MM.1S (cell line): ENCODE data around the gene PEX16.

Source experiments
- DNase-seq: peaks from one replicate; pipeline ENCODE4 v3.0.0-alpha.2; 2015
- H2AFZ ChIP-seq: fragments of 300-600 bp; sonication (generic); 2 replicates; pipeline ENCODE4 v1.6.0; 2016; ENCODE audit warnings: antibody characterized with exemption, low read length
- H3F3A ChIP-seq: fragments of 300-600 bp; sonication (generic); 2 replicates; pipeline ENCODE4 v1.6.1; 2016; ENCODE audit warnings: mild to moderate bottlenecking, antibody characterized with exemption, low read length, moderate library complexity, mixed read lengths; ENCODE audit not compliant: insufficient read depth
- H3K27ac ChIP-seq: fragments of 300-600 bp; sonication (generic); 2 replicates; pipeline ENCODE4 v1.5.1; 2016; ENCODE audit warnings: mild to moderate bottlenecking, low read length
- H3K27me3 ChIP-seq: fragments of 300-600 bp; sonication (generic); replicated peaks from 2 replicates; pipeline ENCODE4 v1.6.0; 2016; ENCODE audit warnings: low read length; ENCODE audit not compliant: insufficient read depth
- H3K36me3 ChIP-seq: fragments of 300-600 bp; sonication (generic); replicated peaks from 2 replicates; pipeline ENCODE4 v1.6.1; 2016; ENCODE audit warnings: mild to moderate bottlenecking, low read length, mixed read lengths; ENCODE audit not compliant: insufficient read depth
- H3K4me1 ChIP-seq: fragments of 300-600 bp; sonication (generic); 2 replicates; pipeline ENCODE4 v1.6.1; 2016; ENCODE audit warnings: low read length, mixed read lengths
- H3K4me2 ChIP-seq: fragments of 300-600 bp; sonication (generic); 2 replicates; pipeline ENCODE4 v1.6.0; 2016; ENCODE audit warnings: low read depth, low read length
- H3K4me3 ChIP-seq: fragments of 300-600 bp; sonication (generic); 2 replicates; pipeline ENCODE4 v1.5.1; 2016; ENCODE audit warnings: low read length, mixed read lengths
- H3K79me2 ChIP-seq: fragments of 300-600 bp; sonication (generic); 2 replicates; pipeline ENCODE4 v1.6.1; 2016; ENCODE audit warnings: mixed run types, low read length, mixed read lengths
- H3K9ac ChIP-seq: fragments of 300-600 bp; sonication (generic); 2 replicates; pipeline ENCODE4 v1.6.1; 2016; ENCODE audit warnings: low read length, mixed read lengths
- H3K9me2 ChIP-seq: fragments of 300-600 bp; sonication (generic); replicated peaks from 2 replicates; pipeline ENCODE4 v1.6.1; 2016; ENCODE audit warnings: mild to moderate bottlenecking, low read length, mixed read lengths; ENCODE audit not compliant: insufficient read depth
- H3K9me3 ChIP-seq: fragments of 300-600 bp; sonication (generic); replicated peaks from 2 replicates; pipeline ENCODE4 v1.6.1; 2016; ENCODE audit warnings: mild to moderate bottlenecking, low read length, mixed read lengths; ENCODE audit not compliant: insufficient read depth
- H4K20me1 ChIP-seq: fragments of 300-600 bp; sonication (generic); 2 replicates; pipeline ENCODE4 v1.6.1; 2016; ENCODE audit warnings: mild to moderate bottlenecking, low read length, moderate library complexity, mixed read lengths; ENCODE audit not compliant: insufficient read depth
- EZH2 ChIP-seq: fragments of 300-600 bp; sonication (generic); optimal IDR thresholded peaks from 2 replicates; pipeline ENCODE3; 2017; ENCODE audit warnings: low read depth, mild to moderate bottlenecking, antibody characterized with exemption, low read length, mixed read lengths
- EZH2phosphoT487 ChIP-seq: fragments of 300-600 bp; sonication (generic); IDR thresholded peaks from 2 replicates; pipeline ENCODE4 v1.6.1; 2018; ENCODE audit warnings: antibody characterized with exemption, low read length
- TF ChIP-seq, protein P1 (sequence below): fragments of 300-600 bp; sonication (generic); IDR thresholded peaks from 2 replicates; pipeline ENCODE4 v1.5.1; 2016; ENCODE audit warnings: antibody characterized with exemption, low read length, mixed read lengths

Gene PEX16

GRCh38 chr11:45924927-45925326, 7.2 kb upstream of the PEX16 start:
- Histone ChIP-seq H2AFZ (no peak overlapping the region), H3K9me3 (no peaks in the 10 kb centered on the region), H3K4me3 (no peak overlapping the region), H3K27me3 (peaks cover 13% of the 10 kb centered on the region; the same call in 1 of the 2 replicates), H3K4me1 (peaks cover 12% of the 10 kb centered on the region; the same call in 1 of the 2 replicates), H3K79me2 (no peaks in the 10 kb centered on the region), H3K36me3 (no peaks in the 10 kb centered on the region), H3K9ac (no peak overlapping the region), H3F3A (peaks cover 7% of the 10 kb centered on the region), H3K9me2 (no peaks in the 10 kb centered on the region), H3K4me2 (no peak overlapping the region), H3K27ac (no peak overlapping the region), H4K20me1 (no peaks in the 10 kb centered on the region)
- DNase-seq, result no peak
- TF ChIP-seq EZH2phosphoT487, result no peak
- TF ChIP-seq EZH2, result no peak
- TF ChIP-seq, protein P1, sequence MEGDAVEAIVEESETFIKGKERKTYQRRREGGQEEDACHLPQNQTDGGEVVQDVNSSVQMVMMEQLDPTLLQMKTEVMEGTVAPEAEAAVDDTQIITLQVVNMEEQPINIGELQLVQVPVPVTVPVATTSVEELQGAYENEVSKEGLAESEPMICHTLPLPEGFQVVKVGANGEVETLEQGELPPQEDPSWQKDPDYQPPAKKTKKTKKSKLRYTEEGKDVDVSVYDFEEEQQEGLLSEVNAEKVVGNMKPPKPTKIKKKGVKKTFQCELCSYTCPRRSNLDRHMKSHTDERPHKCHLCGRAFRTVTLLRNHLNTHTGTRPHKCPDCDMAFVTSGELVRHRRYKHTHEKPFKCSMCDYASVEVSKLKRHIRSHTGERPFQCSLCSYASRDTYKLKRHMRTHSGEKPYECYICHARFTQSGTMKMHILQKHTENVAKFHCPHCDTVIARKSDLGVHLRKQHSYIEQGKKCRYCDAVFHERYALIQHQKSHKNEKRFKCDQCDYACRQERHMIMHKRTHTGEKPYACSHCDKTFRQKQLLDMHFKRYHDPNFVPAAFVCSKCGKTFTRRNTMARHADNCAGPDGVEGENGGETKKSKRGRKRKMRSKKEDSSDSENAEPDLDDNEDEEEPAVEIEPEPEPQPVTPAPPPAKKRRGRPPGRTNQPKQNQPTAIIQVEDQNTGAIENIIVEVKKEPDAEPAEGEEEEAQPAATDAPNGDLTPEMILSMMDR, result no peak

DNA sequence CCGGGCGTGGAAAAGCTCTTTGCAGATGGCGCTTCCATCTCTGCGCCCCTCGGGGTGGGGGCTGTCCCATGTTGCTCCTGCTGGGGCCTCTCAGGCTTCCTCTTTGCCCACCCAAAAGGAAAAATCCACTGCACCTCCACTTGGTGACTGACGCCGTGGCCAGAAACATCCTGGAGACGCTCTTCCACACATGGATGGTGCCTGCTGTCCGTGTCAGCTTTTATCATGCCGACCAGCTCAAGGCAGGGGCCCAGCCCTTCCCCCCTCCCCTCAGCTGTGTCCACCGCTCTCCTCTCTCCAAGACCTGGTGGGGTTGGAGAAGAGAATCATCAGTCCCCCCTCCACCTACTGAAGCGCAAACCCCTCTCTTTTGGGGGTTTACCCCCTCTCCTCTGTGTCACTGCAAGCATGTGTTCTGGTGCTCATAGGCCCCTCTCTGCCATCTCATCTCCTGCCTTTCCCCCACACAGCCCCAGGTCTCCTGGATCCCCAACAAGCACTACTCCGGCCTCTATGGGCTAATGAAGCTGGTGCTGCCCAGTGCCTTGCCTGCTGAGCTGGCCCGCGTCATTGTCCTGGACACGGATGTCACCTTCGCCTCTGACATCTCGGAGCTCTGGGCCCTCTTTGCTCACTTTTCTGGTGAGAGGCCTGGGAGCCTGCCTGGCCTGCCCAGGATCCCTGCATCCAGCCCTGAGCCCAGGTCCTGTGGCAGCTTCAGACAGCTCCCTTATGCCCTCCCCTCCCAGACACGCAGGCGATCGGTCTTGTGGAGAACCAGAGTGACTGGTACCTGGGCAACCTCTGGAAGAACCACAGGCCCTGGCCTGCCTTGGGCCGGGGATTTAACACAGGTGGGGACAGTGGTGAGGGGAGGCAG, 6.6 kb upstream of the PEX16 start:
- no peak overlapping the region for H3K27ac ChIP-seq
- H4K20me1 ChIP-seq, result no peaks in the 10 kb centered on the region
- H3K9ac ChIP-seq, result no peak overlapping the region
- H3K9me2 ChIP-seq, result no peaks in the 10 kb centered on the region
- TF ChIP-seq EZH2 (no peak), EZH2phosphoT487 (no peak)
- TF ChIP-seq, protein P1, result no peak
- H3K4me3 ChIP-seq, result no peak overlapping the region
- H3K27me3 ChIP-seq, result peaks cover 13% of the 10 kb centered on the region; the same call in 1 of the 2 replicates
- no peak overlapping the region for H2AFZ ChIP-seq
- H3K36me3 ChIP-seq, result no peaks in the 10 kb centered on the region
- peaks cover 8% of the 10 kb centered on the region for H3K4me1 ChIP-seq
- H3F3A ChIP-seq, result 0 out of 2 replicates have a peak, but pooled peaks cover under 1% of the 10 kb centered on the region
- H3K9me3 ChIP-seq, result no peaks in the 10 kb centered on the region
- H3K4me2 ChIP-seq, result no peak overlapping the region
- no peak for DNase-seq
- no peaks in the 10 kb centered on the region for H3K79me2 ChIP-seq

DNA sequence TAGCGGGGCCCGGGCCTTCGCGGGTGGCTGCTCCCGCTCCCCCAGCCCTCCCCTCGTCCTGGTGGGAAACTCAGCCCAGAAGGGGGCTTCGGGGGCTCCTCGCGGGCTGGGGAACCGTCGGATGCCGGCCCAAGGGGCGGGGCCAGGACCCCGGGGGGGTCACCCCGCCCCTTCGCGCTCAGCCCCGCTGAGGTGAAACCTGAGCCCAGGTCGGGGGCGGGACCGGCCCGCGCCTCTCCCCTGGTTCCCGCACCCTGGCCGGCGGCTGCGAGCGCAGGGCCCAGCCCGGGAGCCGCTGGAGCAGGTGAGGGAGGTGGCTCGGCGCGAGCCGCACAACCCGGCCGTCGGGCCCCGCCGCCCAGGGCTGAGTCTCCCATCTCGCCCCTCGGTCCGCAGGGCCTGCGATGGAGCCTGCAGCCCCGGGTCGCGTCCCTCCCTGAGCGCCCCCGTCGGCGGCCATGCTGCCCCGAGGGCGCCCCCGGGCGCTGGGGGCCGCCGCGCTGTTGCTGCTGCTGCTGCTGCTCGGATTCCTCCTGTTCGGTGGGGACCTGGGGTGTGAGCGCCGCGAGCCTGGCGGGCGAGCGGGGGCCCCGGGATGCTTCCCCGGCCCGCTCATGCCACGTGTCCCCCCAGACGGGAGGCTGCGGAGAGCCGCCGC, 4.9 kb upstream of the PEX16 start, which contains the start of gene LARGE2:
Gene LARGE2 (plus strand): TSS at position 232 of the 658 bp plus-strand sequence. CDS start 227 bp downstream, at position 459.
- TF ChIP-seq EZH2, result no peak
- Histone ChIP-seq H3K9me3 (no peaks in the 10 kb centered on the region), H3K27ac (peak within 1 kb of the TSS; percentile 20; the same call in 1 of the 2 replicates), H3K4me3 (peak within 1 kb of the TSS; percentile 49), H3F3A (peaks cover 15% of the 10 kb centered on the region), H3K79me2 (peaks cover 1% of the 10 kb centered on the region), H3K9me2 (no peaks in the 10 kb centered on the region), H3K27me3 (peaks cover 13% of the 10 kb centered on the region; the same call in 1 of the 2 replicates), H3K4me2 (peak within 1 kb of the TSS; percentile 56; the same call in 1 of the 2 replicates), H4K20me1 (no peaks in the 10 kb centered on the region), H3K36me3 (no peaks in the 10 kb centered on the region), H3K4me1 (peaks cover 11% of the 10 kb centered on the region), H3K9ac (peak within 1 kb of the TSS; percentile 29; the same call in 1 of the 2 replicates), H2AFZ (0 out of 2 replicates have a peak within 1 kb of the TSS, but pooled peaks have one; percentile 21)
- DNase-seq, result peak; percentile 20
